Kidney (tissue), 14 donors: ENCODE results near the gene TCEAL3. TPM values are rescaled to one million over a fixed set of nuclear protein-coding genes. Genes with fewer than 3 reads are reported as not detected.

ENCODE experiments used
- DNase-seq, 5 donors: peaks; one replicate each; pipeline ENCODE4 v3.0.0-alpha.2; 2013 to 2020
- FAIRE-seq: peaks from 2 replicates; lab custom pipeline; 2012; peaks lifted over from hg19 to GRCh38; lab: Jason Lieb, UNC
- H3K27ac ChIP-seq, 2 donors: one replicate each; pipeline ENCODE4 v1.7.0; 2013; ENCODE audit warnings: low read depth in 2 of 2, low read length in 2 of 2, inconsistent platforms in 1 of 2
- H3K27me3 ChIP-seq: one replicate; pipeline ENCODE4 v1.7.1; 2013; ENCODE audit warnings: low read length, inconsistent platforms; ENCODE audit not compliant: control insufficient read depth, insufficient read depth
- H3K36me3 ChIP-seq, 3 donors: one replicate each; pipeline versions ENCODE4 v1.7.0 to v1.7.1; 2013; ENCODE audit warnings: low read length in 3 of 3, control low read depth in 1 of 3, inconsistent platforms in 1 of 3; ENCODE audit not compliant: insufficient read depth in 3 of 3, control insufficient read depth in 2 of 3
- H3K4me1 ChIP-seq, 3 donors: one replicate each; pipeline versions ENCODE4 v1.7.0 to v1.7.1; 2013; ENCODE audit warnings: low read length in 3 of 3, inconsistent platforms in 1 of 3, low read depth in 1 of 3; ENCODE audit not compliant: control insufficient read depth in 2 of 3, insufficient read depth in 2 of 3
- H3K4me3 ChIP-seq, 3 donors: one replicate each; pipeline versions ENCODE4 v1.7.0 to v1.8.1; 2013; ENCODE audit warnings: low read length in 3 of 3, control low read depth in 1 of 3, inconsistent platforms in 1 of 3
- H3K9ac ChIP-seq, 3 donors: one replicate each; pipeline versions ENCODE4 v1.7.0 to v1.7.1; 2013; ENCODE audit warnings: low read length in 3 of 3, control low read depth in 1 of 3, inconsistent platforms in 1 of 3
- H3K9me3 ChIP-seq, 3 donors: one replicate each; pipeline versions ENCODE4 v1.7.0 to v1.7.1; 2013; ENCODE audit warnings: low read length in 3 of 3, control low read depth in 1 of 3, inconsistent platforms in 1 of 3; ENCODE audit not compliant: control insufficient read depth in 2 of 3, insufficient read depth in 1 of 3
- intact Hi-C: fragments of 100-400 bp; cut with DNase I; formaldehyde crosslinking; loops from one replicate; pipeline ENCODE4 v1.11.1; 2022
- polyA plus RNA-seq: library from polyadenylated mRNA; stranded (reverse); fragments of 350-450 nt; fragmentation: Illumina TruSeq; extraction: RNeasy Lipid Tissue Mini Kit (QIAGEN cat#74804); gene quantifications from one replicate; pipeline ENCODE4 v1.2.3, GENCODE V29; 2014; ENCODE audit warnings: low read depth, low replicate concordance; ENCODE audit not compliant: insufficient read depth
- total RNA-seq: library from RNA; stranded (reverse); fragmentation: NEBNext Ultra II Directional; extraction: Animal tissue kit (Norgen Biotek cat#: 25700); gene quantifications from one replicate; pipeline ENCODE4 v1.2.1, GENCODE V29; 2021
- TF ChIP-seq, protein P1 (sequence below): IDR thresholded peaks from 3 replicates; pipeline ENCODE4 v1.5.1; 2012; ENCODE audit warnings: mild to moderate bottlenecking, moderate library complexity, borderline replicate concordance; ENCODE audit not compliant: insufficient read depth; ENCODE audit errors: extremely low read depth
- donor health status: control.
- donor health status: control.
- donor health status: control.
- donor health status: control.
- donor health status: control.
- donor health status: DM: yes; HTN: yes; CAD: no.
- donor health status: Normal renal cell carcinoma (clear cell type).

The TCEAL3 gene
- total and polyA plus RNA-seq, 2 donors from 2014 or later, result 34.2 to 70.1 TPM

DNA sequence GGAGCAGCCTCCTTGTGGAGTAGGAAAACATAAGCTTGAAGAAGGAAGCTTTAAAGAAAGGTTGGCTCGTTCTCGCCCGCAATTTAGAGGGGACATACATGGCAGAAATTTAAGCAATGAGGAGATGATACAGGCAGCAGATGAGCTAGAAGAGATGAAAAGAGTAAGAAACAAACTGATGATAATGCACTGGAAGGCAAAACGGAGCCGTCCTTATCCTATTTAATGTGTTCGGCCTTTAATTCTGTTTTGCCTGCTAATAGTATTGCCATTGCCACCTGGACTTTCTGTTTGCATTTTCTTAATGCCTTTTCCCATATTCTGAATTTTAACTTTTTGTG, 22.4 kb downstream of the TCEAL3 start:
- peak overlapping the region; percentile 1 to 89 (median 82) for H3K9ac ChIP-seq
- intact Hi-C loops, result no loop called here
- no peaks in the 10 kb centered on the region for H3K9me3 ChIP-seq
- peaks cover 0 to 3% (median 0%) of the 10 kb centered on the region in 3 donors for H3K4me1 ChIP-seq
- peak overlapping the region; percentile 84 to 92 (median 86) for H3K4me3 ChIP-seq
- no peaks in the 10 kb centered on the region for H3K36me3 ChIP-seq
- DNase-seq (no peak), FAIRE-seq (no peak)
- TF ChIP-seq, protein P1, sequence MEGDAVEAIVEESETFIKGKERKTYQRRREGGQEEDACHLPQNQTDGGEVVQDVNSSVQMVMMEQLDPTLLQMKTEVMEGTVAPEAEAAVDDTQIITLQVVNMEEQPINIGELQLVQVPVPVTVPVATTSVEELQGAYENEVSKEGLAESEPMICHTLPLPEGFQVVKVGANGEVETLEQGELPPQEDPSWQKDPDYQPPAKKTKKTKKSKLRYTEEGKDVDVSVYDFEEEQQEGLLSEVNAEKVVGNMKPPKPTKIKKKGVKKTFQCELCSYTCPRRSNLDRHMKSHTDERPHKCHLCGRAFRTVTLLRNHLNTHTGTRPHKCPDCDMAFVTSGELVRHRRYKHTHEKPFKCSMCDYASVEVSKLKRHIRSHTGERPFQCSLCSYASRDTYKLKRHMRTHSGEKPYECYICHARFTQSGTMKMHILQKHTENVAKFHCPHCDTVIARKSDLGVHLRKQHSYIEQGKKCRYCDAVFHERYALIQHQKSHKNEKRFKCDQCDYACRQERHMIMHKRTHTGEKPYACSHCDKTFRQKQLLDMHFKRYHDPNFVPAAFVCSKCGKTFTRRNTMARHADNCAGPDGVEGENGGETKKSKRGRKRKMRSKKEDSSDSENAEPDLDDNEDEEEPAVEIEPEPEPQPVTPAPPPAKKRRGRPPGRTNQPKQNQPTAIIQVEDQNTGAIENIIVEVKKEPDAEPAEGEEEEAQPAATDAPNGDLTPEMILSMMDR, result no peak
- H3K27me3 ChIP-seq, result no peaks in the 10 kb centered on the region
- peak overlapping the region; percentile 83 to 93 for H3K27ac ChIP-seq

DNA sequence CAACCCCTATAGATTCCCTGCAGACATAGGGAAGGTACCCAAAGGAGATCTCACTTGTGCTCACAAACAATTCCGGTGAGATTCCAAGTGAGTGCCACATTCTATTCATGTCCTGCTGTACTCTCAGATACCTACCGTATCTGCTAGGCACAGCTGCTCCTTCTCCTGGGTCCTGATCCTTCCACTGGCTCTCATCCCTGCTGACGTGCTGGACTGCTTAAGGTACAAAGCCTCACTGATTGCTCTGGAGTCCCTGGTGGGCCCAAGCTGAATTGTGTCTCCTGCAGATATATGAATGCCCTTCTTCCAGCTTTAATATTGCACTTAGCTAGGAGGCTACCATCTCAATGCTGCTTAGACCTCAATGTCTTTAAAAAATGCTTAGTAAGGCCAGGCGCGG, 23.4 kb downstream of the TCEAL3 start:
- intact Hi-C loops, result no loop called here
- TF ChIP-seq, protein P1, result no peak
- H3K36me3 ChIP-seq, result no peaks in the 10 kb centered on the region
- no peaks in the 10 kb centered on the region for H3K9me3 ChIP-seq
- H3K4me3 ChIP-seq, result no peak overlapping the region
- FAIRE-seq (no peak), DNase-seq (no peak)
- no peaks in the 10 kb centered on the region for H3K27me3 ChIP-seq
- no peak overlapping the region for H3K27ac ChIP-seq
- H3K4me1 ChIP-seq, result peaks cover 0 to 3% (median 0%) of the 10 kb centered on the region in 3 donors
- H3K9ac ChIP-seq, result no peak overlapping the region

DNA sequence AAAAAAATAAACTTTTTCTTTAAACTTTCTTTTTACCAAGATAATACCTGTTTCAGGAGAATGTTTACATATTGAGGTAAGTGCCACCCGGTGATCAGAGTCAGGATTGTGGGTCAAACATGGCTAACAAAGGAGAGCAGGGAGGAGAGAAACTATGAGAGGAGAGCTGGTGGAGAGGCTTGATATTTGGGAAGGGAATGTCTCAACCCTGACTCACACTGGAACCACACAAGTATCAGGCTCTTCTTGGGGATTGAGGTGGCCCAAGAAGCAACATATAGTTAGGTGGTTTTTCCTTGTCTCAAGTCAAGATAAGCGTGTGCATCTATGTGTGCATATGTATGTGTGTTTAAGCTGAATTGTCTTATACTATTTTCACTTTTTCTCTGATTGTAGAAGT, 27.7 kb downstream of the TCEAL3 start:
- H3K36me3 ChIP-seq, result no peaks in the 10 kb centered on the region
- TF ChIP-seq, protein P1, result no peak
- H3K27ac ChIP-seq, result no peak overlapping the region
- no peak for DNase-seq
- H3K9ac ChIP-seq, result no peak overlapping the region
- no peak overlapping the region for H3K4me3 ChIP-seq
- no peaks in the 10 kb centered on the region for H3K4me1 ChIP-seq
- intact Hi-C loops, result no loop called here
- FAIRE-seq, result no peak
- H3K9me3 ChIP-seq, result no peaks in the 10 kb centered on the region
- H3K27me3 ChIP-seq, result no peaks in the 10 kb centered on the region
